OCI-LY7 (cell line): Measurements from ENCODE around the gene ZP4.
A peak's percentile ranks its signal among the peaks of the same experiment; 100 is the strongest.

Source experiments
- CTCF ChIP-seq: fragments of 200-600 bp; sonication (generic); conservative IDR thresholded peaks from 2 replicates; pipeline ENCODE4 v1.5.1; 2014; ENCODE audit warnings: mild to moderate bottlenecking, antibody characterized with exemption, low read length, moderate library complexity, mixed read lengths
- EZH2phosphoT487 ChIP-seq: fragments of 200-600 bp; sonication (generic); IDR thresholded peaks from 2 replicates; pipeline ENCODE4 v1.6.1; 2018; ENCODE audit warnings: low read depth, borderline replicate concordance, mild to moderate bottlenecking, mixed run types, antibody characterized with exemption, low read length, moderate library complexity, mixed read lengths

- TF ChIP-seq CTCF (peak; percentile 59), EZH2phosphoT487 (no peak)
Observed at GRCh38 chr1:237864338-237865244, 26.1 kb downstream of the ZP4 start.
